ENCODE measurements around the gene BET1L. TPM values are rescaled to one million over a fixed set of nuclear protein-coding genes. Genes with fewer than 3 reads are reported as not detected.

BET1L gene
- total RNA-seq, 1 donor from 2014 or later, result 16.3 TPM

DNA sequence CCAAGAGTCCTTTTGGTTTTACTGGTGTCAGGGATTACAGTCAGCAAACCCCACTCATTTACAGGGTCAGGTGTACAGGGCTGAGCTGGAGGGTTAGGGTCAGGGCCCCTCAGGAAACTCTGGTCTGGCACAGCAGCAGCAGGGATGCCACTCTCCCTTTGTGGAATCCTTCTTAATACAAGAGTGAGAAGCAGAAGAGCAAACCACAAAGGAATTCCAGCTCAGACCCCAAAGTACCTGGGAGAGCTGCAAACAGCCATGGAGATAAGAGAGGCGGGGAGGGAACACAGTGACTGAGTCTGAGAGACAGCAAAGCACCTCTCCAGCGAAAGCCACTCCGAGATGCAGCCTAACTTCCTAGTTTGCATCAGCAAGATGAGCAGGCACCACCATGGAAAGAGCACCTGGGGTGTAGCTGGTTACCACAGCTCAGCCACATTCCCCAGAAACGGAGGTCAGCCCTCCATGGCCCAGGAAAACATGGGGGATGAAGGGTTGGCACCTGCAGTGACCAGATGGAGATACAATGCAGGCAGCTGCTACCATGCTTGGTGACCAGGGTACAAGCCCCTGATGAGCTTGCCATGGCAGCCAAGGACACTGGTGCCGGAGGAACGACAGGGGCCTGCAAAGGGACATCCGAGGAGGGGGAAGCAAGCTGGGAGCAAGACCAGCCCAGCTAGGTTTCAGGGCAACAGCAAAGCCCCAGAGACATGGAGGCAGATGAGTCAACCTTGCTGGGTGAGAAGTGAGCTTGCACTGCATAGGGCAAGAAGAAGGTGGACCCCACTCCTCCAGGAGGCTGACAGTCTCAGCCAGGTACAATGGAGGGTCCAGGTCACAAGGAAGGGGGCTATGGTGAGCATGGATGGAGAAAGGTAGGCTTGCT lies 3.9 kb downstream of the BET1L start:
- no peak overlapping the region for H3K4me3 ChIP-seq (ENCODE audit: low read depth, low read length)

DNA sequence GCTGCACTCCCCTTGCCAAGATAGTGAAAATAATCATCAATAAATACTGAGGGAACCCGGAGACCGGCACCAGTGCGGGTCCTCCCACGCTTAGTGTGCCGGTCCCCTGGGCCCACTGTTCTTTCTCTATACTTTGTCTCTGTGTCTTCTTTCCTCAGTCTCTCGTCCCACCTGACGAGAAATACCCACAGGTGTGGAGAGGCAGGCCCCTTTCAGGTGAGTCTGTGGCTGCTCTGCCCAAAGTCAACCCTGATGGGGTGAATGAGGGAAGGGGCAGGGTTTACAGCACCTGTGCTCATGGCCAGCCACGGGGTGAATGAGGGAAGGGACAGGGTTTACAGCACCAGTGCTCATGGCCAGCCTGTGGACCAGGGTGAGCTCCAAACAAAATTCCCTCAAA lies 4.7 kb downstream of the BET1L start:
- Histone ChIP-seq H3K4me3 (ENCODE audit: low read depth, low read length) (no peak overlapping the region), H3K27me3 (ENCODE audit: control insufficient read depth, insufficient read depth, low read length) (no peaks in the 10 kb centered on the region), H3K36me3 (ENCODE audit: control insufficient read depth, insufficient read depth, low read length) (peaks cover 22% of the 10 kb centered on the region)
- FAIRE-seq (no peak), DNase-seq (ENCODE audit: low read depth) (no peak)
- TF ChIP-seq, protein P1, sequence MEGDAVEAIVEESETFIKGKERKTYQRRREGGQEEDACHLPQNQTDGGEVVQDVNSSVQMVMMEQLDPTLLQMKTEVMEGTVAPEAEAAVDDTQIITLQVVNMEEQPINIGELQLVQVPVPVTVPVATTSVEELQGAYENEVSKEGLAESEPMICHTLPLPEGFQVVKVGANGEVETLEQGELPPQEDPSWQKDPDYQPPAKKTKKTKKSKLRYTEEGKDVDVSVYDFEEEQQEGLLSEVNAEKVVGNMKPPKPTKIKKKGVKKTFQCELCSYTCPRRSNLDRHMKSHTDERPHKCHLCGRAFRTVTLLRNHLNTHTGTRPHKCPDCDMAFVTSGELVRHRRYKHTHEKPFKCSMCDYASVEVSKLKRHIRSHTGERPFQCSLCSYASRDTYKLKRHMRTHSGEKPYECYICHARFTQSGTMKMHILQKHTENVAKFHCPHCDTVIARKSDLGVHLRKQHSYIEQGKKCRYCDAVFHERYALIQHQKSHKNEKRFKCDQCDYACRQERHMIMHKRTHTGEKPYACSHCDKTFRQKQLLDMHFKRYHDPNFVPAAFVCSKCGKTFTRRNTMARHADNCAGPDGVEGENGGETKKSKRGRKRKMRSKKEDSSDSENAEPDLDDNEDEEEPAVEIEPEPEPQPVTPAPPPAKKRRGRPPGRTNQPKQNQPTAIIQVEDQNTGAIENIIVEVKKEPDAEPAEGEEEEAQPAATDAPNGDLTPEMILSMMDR (IDR thresholded peaks at IDR 0.05; ENCODE audit: insufficient read depth, low read length, severe bottlenecking), result no peak

More for the DNA sequence above, 3.9 kb downstream of the BET1L start:
- TF ChIP-seq, protein P1 (IDR thresholded peaks at IDR 0.05; ENCODE audit: insufficient read depth, low read length, severe bottlenecking), result no peak
- no peak for DNase-seq (ENCODE audit: low read depth)
- peak; percentile 68 for FAIRE-seq
- peaks cover 22% of the 10 kb centered on the region for H3K36me3 ChIP-seq (ENCODE audit: control insufficient read depth, insufficient read depth, low read length)
- no peaks in the 10 kb centered on the region for H3K27me3 ChIP-seq (ENCODE audit: control insufficient read depth, insufficient read depth, low read length)

DNA sequence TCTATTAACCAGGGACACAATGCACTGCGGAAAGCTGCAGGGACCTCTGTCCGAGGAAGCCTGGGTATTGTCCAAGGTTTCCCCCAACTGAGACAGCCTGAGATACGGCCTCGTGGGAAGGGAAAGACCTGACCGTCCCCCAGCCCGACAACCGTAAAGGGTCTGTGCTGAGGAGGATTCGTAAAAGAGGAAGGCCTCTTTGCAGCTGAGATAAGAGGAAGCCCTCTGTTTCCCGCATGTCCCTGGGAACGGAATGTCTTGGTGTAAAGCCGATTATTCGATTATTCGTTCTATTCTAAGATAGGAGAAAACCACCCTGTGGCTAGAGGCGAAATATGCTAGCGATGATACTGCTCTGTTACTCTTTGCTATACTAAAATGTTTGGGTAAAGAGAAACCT lies 5.2 kb downstream of the BET1L start:
- Histone ChIP-seq H3K4me3 (ENCODE audit: low read depth, low read length) (no peak overlapping the region), H3K36me3 (ENCODE audit: control insufficient read depth, insufficient read depth, low read length) (peaks cover 22% of the 10 kb centered on the region), H3K27me3 (ENCODE audit: control insufficient read depth, insufficient read depth, low read length) (no peaks in the 10 kb centered on the region)
- TF ChIP-seq, protein P1 (IDR thresholded peaks at IDR 0.05; ENCODE audit: insufficient read depth, low read length, severe bottlenecking), result no peak
- FAIRE-seq (no peak), DNase-seq (ENCODE audit: low read depth) (no peak)

DNA sequence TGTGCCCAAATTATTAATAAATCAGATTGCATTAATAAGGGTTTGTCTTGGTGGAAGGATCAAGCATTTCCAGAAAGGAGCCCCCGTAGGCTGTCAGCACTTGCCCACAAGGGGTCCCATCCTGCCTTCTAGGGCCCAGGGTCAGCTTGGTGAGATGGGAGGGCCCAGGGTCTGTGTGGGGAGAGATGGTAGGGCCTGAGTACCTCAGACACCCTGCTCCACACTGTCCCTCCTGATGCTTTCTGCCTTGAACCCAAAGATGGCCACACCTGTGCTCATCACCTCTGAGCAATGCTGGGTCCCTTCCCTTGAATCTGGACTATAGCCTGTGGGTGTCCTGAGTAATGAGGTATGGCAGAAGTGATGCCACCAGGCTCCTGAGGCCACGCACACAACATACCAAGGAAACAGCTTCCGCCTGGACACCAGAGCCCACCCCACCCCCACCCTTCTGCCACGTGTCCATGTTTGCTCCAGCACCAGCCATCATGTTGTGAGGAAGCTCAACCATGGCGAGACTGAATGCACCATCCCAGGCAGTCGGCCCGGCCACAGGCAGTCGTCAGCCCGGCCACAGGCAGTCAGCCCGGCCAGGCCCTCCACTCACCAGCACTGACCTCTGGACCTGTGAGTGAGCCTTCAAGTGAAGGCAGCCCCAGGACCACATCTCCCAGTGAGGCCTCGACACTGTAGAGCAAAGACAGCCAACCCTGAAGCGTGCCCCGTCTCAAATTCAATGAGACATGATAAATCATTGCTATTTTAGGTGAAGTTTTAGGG lies 6.8 kb downstream of the BET1L start:
- TF ChIP-seq, protein P1 (IDR thresholded peaks at IDR 0.05; ENCODE audit: insufficient read depth, low read length, severe bottlenecking), result no peak
- DNase-seq (ENCODE audit: low read depth), result no peak
- FAIRE-seq, result no peak
- Histone ChIP-seq H3K36me3 (ENCODE audit: control insufficient read depth, insufficient read depth, low read length) (peaks cover 18% of the 10 kb centered on the region), H3K4me3 (ENCODE audit: low read depth, low read length) (no peak overlapping the region), H3K27me3 (ENCODE audit: control insufficient read depth, insufficient read depth, low read length) (no peaks in the 10 kb centered on the region)

DNA sequence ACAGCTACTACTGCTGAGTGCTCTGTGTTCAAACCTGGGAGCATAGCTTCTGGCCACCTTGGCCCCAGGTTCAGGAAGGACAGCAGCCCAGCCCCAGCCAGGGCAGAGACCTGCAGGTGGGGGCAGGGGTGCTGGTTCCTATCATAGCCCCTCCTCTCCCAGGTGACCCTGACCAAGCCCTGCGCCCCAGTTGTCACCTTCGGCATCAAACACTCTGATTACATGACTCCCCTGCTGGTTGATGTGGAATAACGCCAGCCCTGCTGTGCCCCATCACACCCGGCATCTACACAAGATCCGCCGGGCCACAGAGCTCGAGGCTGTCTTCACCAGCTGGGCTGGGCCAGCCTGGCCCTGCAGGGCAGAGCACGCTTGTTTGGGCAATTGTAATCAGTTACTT lies 7.4 kb downstream of the BET1L start:
- FAIRE-seq (no peak), DNase-seq (ENCODE audit: low read depth) (no peak)
- TF ChIP-seq, protein P1 (IDR thresholded peaks at IDR 0.05; ENCODE audit: insufficient read depth, low read length, severe bottlenecking), result no peak
- no peak overlapping the region for H3K4me3 ChIP-seq (ENCODE audit: low read depth, low read length)
- peaks cover 11% of the 10 kb centered on the region for H3K36me3 ChIP-seq (ENCODE audit: control insufficient read depth, insufficient read depth, low read length)
- H3K27me3 ChIP-seq (ENCODE audit: control insufficient read depth, insufficient read depth, low read length), result no peaks in the 10 kb centered on the region

Data from bronchial epithelial cell (primary cell).